HG03469 (cell line): ENCODE data around the gene TMEM181.
"Not testable (repeated sequence)": the region's sequence is repeated elsewhere in the genome, so short reads cannot be mapped to it uniquely, and the experiment has no call there.

Experiments used
- ATAC-seq: cut with Tn5 transposase; IDR thresholded peaks from one replicate; pipeline ENCODE4 v1.9.1; 2021; ENCODE audit warnings: mild to moderate bottlenecking, moderate library complexity, moderate number of reproducible peaks; ENCODE audit not compliant: unreplicated experiment

The TMEM181 gene

GRCh38 chr6:158655569-158656450, 95.9 kb downstream of the TMEM181 start:
- ATAC-seq, result no peak

- not testable (repeated sequence) for ATAC-seq
These were observed 97.1 kb downstream of the TMEM181 start for GRCh38 chr6:158656986-158657385.

- ATAC-seq, result no peak
These were observed 100.5 kb downstream of the TMEM181 start for GRCh38 chr6:158660333-158660754.

- no peak for ATAC-seq
These were observed 101.3 kb downstream of the TMEM181 start for GRCh38 chr6:158661156-158661685.

- ATAC-seq, result no peak
These were observed 102.7 kb downstream of the TMEM181 start for GRCh38 chr6:158662607-158662953.

- no peak for ATAC-seq
These were observed 103.2 kb downstream of the TMEM181 start for GRCh38 chr6:158662954-158663624.

GRCh38 chr6:158663625-158664165, 103.8 kb downstream of the TMEM181 start:
- no peak for ATAC-seq

- ATAC-seq, result no peak
These were observed 105.4 kb downstream of the TMEM181 start for GRCh38 chr6:158665332-158665731.

- no peak for ATAC-seq
These were observed 106.9 kb downstream of the TMEM181 start for GRCh38 chr6:158666628-158667359.

- no peak for ATAC-seq
These were observed 107.6 kb downstream of the TMEM181 start for GRCh38 chr6:158667360-158667981.

GRCh38 chr6:158668707-158669103, 108.8 kb downstream of the TMEM181 start:
- no peak for ATAC-seq

GRCh38 chr6:158669145-158670035, 109.5 kb downstream of the TMEM181 start:
- ATAC-seq, result no peak

- ATAC-seq, result not testable (repeated sequence)
These were observed 112.2 kb downstream of the TMEM181 start for GRCh38 chr6:158672119-158672518.

GRCh38 chr6:158672726-158673125, 112.8 kb downstream of the TMEM181 start:
- no peak for ATAC-seq

- no peak for ATAC-seq
These were observed 114.6 kb downstream of the TMEM181 start for GRCh38 chr6:158674342-158675131.

GRCh38 chr6:158677094-158677493, 117.2 kb downstream of the TMEM181 start:
- ATAC-seq, result not testable (repeated sequence)

GRCh38 chr6:158677906-158678578, 118.2 kb downstream of the TMEM181 start:
- ATAC-seq, result no peak

GRCh38 chr6:158680015-158680414, 120.1 kb downstream of the TMEM181 start:
- ATAC-seq, result no peak
